HepG2 (cell line): Measurements from ENCODE around the gene RANBP3. TPM values are rescaled to one million over a fixed set of nuclear protein-coding genes. Genes with fewer than 3 reads are reported as not detected.

ENCODE experiments used
- ATAC-seq: fragments of 200-7000 bp; cut with Tn5 transposase; 3 replicates; pipeline ENCODE4 v1.9.1; 2020; ENCODE audit warnings: mild to moderate bottlenecking, moderate library complexity
- BruUV-seq: library from RNA; stranded (reverse); fragments of 400-500 nt; replicated peaks from 2 replicates; lab custom pipeline; 2021; lab: Mats Ljungman, UMichigan
- CTCF ChIA-PET: fragments of 300-600 bp; formaldehyde crosslinking; extraction: SDS; loops from one replicate; lab custom pipeline; 2021; ENCODE audit warnings: low total read pairs, inconsistent platforms, low intra/inter-chr PET ratio; lab: Yijun Ruan, JAX
- POLR2A ChIA-PET: fragments of 350-600 bp; sonication (Branson Sonifier 250); formaldehyde crosslinking; loops from one replicate; lab custom pipeline; 2020; ENCODE audit warnings: antibody characterized with exemption, inconsistent platforms; lab: Yijun Ruan, JAX
- DNase-seq: peaks from one replicate; pipeline ENCODE4 v3.0.0-alpha.2; 2015; ENCODE audit warnings: low spot score
- FAIRE-seq: peaks from 3 replicates; lab custom pipeline; 2011; peaks lifted over from hg19 to GRCh38; lab: Jason Lieb, UNC
- H2AFZ ChIP-seq: one replicate; pipeline ENCODE4 v1.6.1; 2011; ENCODE audit warnings: low read length, inconsistent platforms
- H3K27ac ChIP-seq: fragments of 300-600 bp; 3 replicates; pipeline ENCODE4 v1.8.0; 2011; ENCODE audit warnings: mixed run types, mild to moderate bottlenecking, mixed read lengths, low read length, inconsistent platforms; ENCODE audit not compliant: insufficient read depth; ENCODE audit errors: extremely low read length
- H3K27me3 ChIP-seq, 2 experiments: fragments of 200-600 bp in 1 of 2; 2 replicates in 1 of 2; 3 replicates in 1 of 2; pipeline versions ENCODE4 v1.6.0 to v1.8.0; 2011; ENCODE audit warnings: low read length in 2 of 2, mild to moderate bottlenecking in 2 of 2, moderate library complexity in 2 of 2, inconsistent platforms in 1 of 2; ENCODE audit not compliant: insufficient read depth in 2 of 2, control insufficient read depth in 1 of 2
- H3K36me3 ChIP-seq, 2 experiments: fragments of 200-600 bp in 1 of 2; replicated peaks in 1 of 2; 2 replicates in 1 of 2; 3 replicates in 1 of 2; pipeline versions ENCODE4 v1.5.1 to v1.8.0; 2011; ENCODE audit warnings: low read length in 2 of 2, inconsistent platforms in 1 of 2; ENCODE audit not compliant: insufficient read depth in 2 of 2, control insufficient read depth in 1 of 2
- H3K4me1 ChIP-seq: 2 replicates; pipeline ENCODE4 v1.5.1; 2012; ENCODE audit warnings: low read length, inconsistent platforms; ENCODE audit not compliant: insufficient read depth
- H3K4me2 ChIP-seq: 2 replicates; pipeline ENCODE4 v1.6.0; 2011; ENCODE audit warnings: low read depth, low read length, inconsistent platforms
- H3K4me3 ChIP-seq, 3 experiments: fragments of 200-600 bp in 1 of 3; sonication (generic), shearing (Covaris generic) in 1 of 3; replicated peaks in 1 of 3; 2 replicates each; pipeline ENCODE4 v1.5.1; 2011 to 2016; ENCODE audit warnings: low read length in 3 of 3, inconsistent platforms in 2 of 3, low read depth in 2 of 3, mild to moderate bottlenecking in 2 of 3, control low read depth in 1 of 3, mixed read lengths in 1 of 3; ENCODE audit not compliant: insufficient read depth in 1 of 3
- H3K79me2 ChIP-seq: one replicate; pipeline ENCODE4 v1.6.1; 2011; ENCODE audit warnings: low read length, inconsistent platforms; ENCODE audit not compliant: insufficient read depth
- H3K9ac ChIP-seq: 2 replicates; pipeline ENCODE4 v1.6.0; 2011; ENCODE audit warnings: mild to moderate bottlenecking, low read depth, low read length, inconsistent platforms; ENCODE audit not compliant: insufficient read depth
- H3K9me3 ChIP-seq: 2 replicates; pipeline ENCODE4 v1.5.1; 2012; ENCODE audit warnings: mild to moderate bottlenecking, low read length
- H4K20me1 ChIP-seq: 2 replicates; pipeline ENCODE4 v1.6.0; 2011; ENCODE audit warnings: inconsistent platforms, mild to moderate bottlenecking, low read length, moderate library complexity; ENCODE audit not compliant: insufficient read depth
- FOXC1 ChIP-seq: sonication (generic); formaldehyde crosslinking; IDR thresholded peaks from 2 replicates; pipeline ENCODE4 v1.8.0; 2022; ENCODE audit warnings: mild to moderate bottlenecking, missing genetic modification reagents, borderline replicate concordance
- FOXP1 ChIP-seq, 2 experiments: fragments of 450-650 bp in 1 of 2; IDR thresholded peaks; 2 replicates each; pipeline ENCODE4 v1.6.1; 2017 to 2018; ENCODE audit warnings: antibody characterized with exemption in 1 of 2
- GMEB2 ChIP-seq: IDR thresholded peaks from 2 replicates; pipeline ENCODE4 v1.6.1; 2016; ENCODE audit warnings: missing biosample characterization, missing genetic modification reagents, low read depth
- HNF1A ChIP-seq, 2 experiments: sonication (generic) in 1 of 2; formaldehyde crosslinking in 1 of 2; IDR thresholded peaks; 2 replicates each; pipeline versions ENCODE4 v1.4.0 to v1.6.1; 2016 to 2020; ENCODE audit warnings: borderline replicate concordance in 1 of 2, low read depth in 1 of 2, mild to moderate bottlenecking in 1 of 2, missing genetic modification reagents in 1 of 2
- MAFK ChIP-seq, 2 experiments: IDR thresholded peaks in 1 of 2; conservative IDR thresholded peaks in 1 of 2; 2 replicates each; pipeline ENCODE4 v1.6.1; 2011; ENCODE audit warnings: improper control_type of control experiment in 2 of 2, low read length in 2 of 2
- MTF1 ChIP-seq: sonication (generic); formaldehyde crosslinking; IDR thresholded peaks from 2 replicates; pipeline ENCODE4 v1.5.0; 2020; ENCODE audit warnings: missing genetic modification reagents
- MZF1 ChIP-seq: sonication (generic); formaldehyde crosslinking; IDR thresholded peaks from 2 replicates; pipeline ENCODE4 v1.8.1; 2023; ENCODE audit warnings: mild to moderate bottlenecking, missing genetic modification reagents, borderline replicate concordance
- THAP7 ChIP-seq: sonication (generic); formaldehyde crosslinking; IDR thresholded peaks from 2 replicates; pipeline ENCODE4 v1.8.1; 2023; ENCODE audit warnings: mild to moderate bottlenecking, missing genetic modification reagents
- U2AF2 ChIP-seq: fragments of 200-400 bp; formaldehyde crosslinking; IDR thresholded peaks from 2 replicates; pipeline ENCODE4 v1.6.1; 2017; ENCODE audit warnings: low read depth, mild to moderate bottlenecking, low read length
- ZNF343 ChIP-seq: sonication (generic); formaldehyde crosslinking; IDR thresholded peaks from 2 replicates; pipeline ENCODE4 v1.4.0; 2020; ENCODE audit warnings: mild to moderate bottlenecking, missing genetic modification reagents
- ZNF550 ChIP-seq: sonication (generic); formaldehyde crosslinking; IDR thresholded peaks from 2 replicates; pipeline ENCODE4 v1.4.0; 2020; ENCODE audit warnings: mild to moderate bottlenecking, missing genetic modification reagents, borderline replicate concordance
- WGBS: methylation state at CpG from one replicate; pipeline ENCODE4 v1.1.6; 2017; ENCODE audit warnings: low lambda C conversion rate; 5-methylcytosine and 5-hydroxymethylcytosine counted together
- in situ Hi-C: cut with HindIII; loops from 2 replicates; pipeline ENCODE4 v1.10.0; 2017; ENCODE audit warnings: low pct_unique_long_range_greater_than_20kb; ENCODE audit not compliant: extremely low pct_ligation_motif_present
- intact Hi-C: fragments of 100-400 bp; cut with micrococcal nuclease; formaldehyde crosslinking; loops from one replicate; pipeline ENCODE4 v1.10.0; 2022; ENCODE audit not compliant: unreplicated experiment
- polyA plus RNA-seq, 8 experiments: library from polyadenylated mRNA; depleted of rRNA in 3 of 8; stranded (reverse) in 7 of 8; unstranded in 1 of 8; fragments of >200 nt; fragmentation: Illumina TruSeq in 4 of 8; extraction: Trizol in 4 of 8; gene quantifications; 2 replicates each; pipeline versions ENCODE4 v1.2.1 to v1.2.3, GENCODE V29; 2011 to 2016; ENCODE audit warnings: low read depth in 4 of 8, missing spikeins in 1 of 8, mixed read lengths in 1 of 8; ENCODE audit not compliant: insufficient read depth in 1 of 8
- total RNA-seq, 5 experiments: library from RNA; depleted of rRNA; stranded (reverse); fragments of >200 nt; fragmentation: Illumina TruSeq; extraction: Trizol; gene quantifications; 2 replicates each; pipeline ENCODE4 v1.2.3, GENCODE V29; 2016; ENCODE audit warnings: low read depth in 1 of 5
- TF ChIP-seq, protein P1 (sequence below): sonication (generic); formaldehyde crosslinking; IDR thresholded peaks from 2 replicates; pipeline ENCODE4 v1.5.0; 2020; ENCODE audit warnings: mild to moderate bottlenecking, missing genetic modification reagents

RANBP3 gene
- total and polyA plus RNA-seq, 2 of the 13 experiments (the other 11 are each of a cell fraction or from before 2014, with no cell fraction given) = 39.5 to 149 TPM

- intact Hi-C loops (no loop called here), in situ Hi-C loops (loop anchor here (5.0 kb wide), 1 partner anchor 42 kb away; no protein-coding TSS in a partner anchor)
- Histone ChIP-seq H3K9me3 (no peaks in the 10 kb centered on the region), H3K4me1 (peaks cover 93% of the 10 kb centered on the region), H3K27ac (peak overlapping the region; percentile 96), H4K20me1 (no peaks in the 10 kb centered on the region), H2AFZ (no peak overlapping the region), H3K27me3 (no peaks in the 10 kb centered on the region), H3K79me2 (peaks cover 5% of the 10 kb centered on the region), H3K36me3 (no peaks in the 10 kb centered on the region), H3K4me2 (peak overlapping the region; percentile 79; the same call in 1 of the 2 replicates), H3K4me3 (peak overlapping the region in 1 of 3 experiments; percentile 14; a peak in 1 of 6 replicates), H3K9ac (peak overlapping the region; percentile 80)
- ChIA-PET POLR2A (interaction anchor here (0.7 kb wide), 1 partner anchor 65 kb away, joined by 4 read pairs; no protein-coding TSS in a partner anchor), CTCF (no interaction called here)
- no TSS peak for BruUV-seq
- 20% methylated on average over 1 of the region's 1 CpG for WGBS
- DNase-seq (no peak), FAIRE-seq (no peak), ATAC-seq (no peak)
- no peak for TF ChIP-seq THAP7 (CRISPR knock-in tag)
- no peak for TF ChIP-seq U2AF2
- no peak for TF ChIP-seq HNF1A (IDR thresholded peaks at IDR 0.05; ENCODE audit: low read depth)
- TF ChIP-seq HNF1A (CRISPR knock-in tag; IDR thresholded peaks at IDR 0.05; ENCODE audit: borderline replicate concordance) = no peak
- no peak for TF ChIP-seq MAFK (conservative IDR thresholded peaks at IDR 0.05 in 1 of 2, IDR thresholded peaks at IDR 0.05 in 1 of 2; ENCODE audit: low read length in 2 of 2)
- no peak for TF ChIP-seq ZNF343
- no peak for TF ChIP-seq ZNF550
- TF ChIP-seq FOXC1 (CRISPR knock-in tag) = no peak
- TF ChIP-seq MTF1 (CRISPR knock-in tag) = no peak
- TF ChIP-seq FOXP1 (IDR thresholded peaks at IDR 0.05) = peak; percentile 100
- TF ChIP-seq FOXP1 (CRISPR knock-in tag; IDR thresholded peaks at IDR 0.05) = peak; percentile 58; the same call in 1 of the 2 replicates
- TF ChIP-seq, protein P1, sequence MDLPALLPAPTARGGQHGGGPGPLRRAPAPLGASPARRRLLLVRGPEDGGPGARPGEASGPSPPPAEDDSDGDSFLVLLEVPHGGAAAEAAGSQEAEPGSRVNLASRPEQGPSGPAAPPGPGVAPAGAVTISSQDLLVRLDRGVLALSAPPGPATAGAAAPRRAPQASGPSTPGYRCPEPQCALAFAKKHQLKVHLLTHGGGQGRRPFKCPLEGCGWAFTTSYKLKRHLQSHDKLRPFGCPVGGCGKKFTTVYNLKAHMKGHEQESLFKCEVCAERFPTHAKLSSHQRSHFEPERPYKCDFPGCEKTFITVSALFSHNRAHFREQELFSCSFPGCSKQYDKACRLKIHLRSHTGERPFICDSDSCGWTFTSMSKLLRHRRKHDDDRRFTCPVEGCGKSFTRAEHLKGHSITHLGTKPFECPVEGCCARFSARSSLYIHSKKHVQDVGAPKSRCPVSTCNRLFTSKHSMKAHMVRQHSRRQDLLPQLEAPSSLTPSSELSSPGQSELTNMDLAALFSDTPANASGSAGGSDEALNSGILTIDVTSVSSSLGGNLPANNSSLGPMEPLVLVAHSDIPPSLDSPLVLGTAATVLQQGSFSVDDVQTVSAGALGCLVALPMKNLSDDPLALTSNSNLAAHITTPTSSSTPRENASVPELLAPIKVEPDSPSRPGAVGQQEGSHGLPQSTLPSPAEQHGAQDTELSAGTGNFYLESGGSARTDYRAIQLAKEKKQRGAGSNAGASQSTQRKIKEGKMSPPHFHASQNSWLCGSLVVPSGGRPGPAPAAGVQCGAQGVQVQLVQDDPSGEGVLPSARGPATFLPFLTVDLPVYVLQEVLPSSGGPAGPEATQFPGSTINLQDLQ (CRISPR knock-in tag) = no peak
- no peak for TF ChIP-seq GMEB2 (CRISPR knock-in tag)
- no peak for TF ChIP-seq MZF1
These were observed 67.4 kb downstream of the RANBP3 start for GRCh38 chr19:5910638-5910907.
